Upper lobe of right lung (tissue), 1 donor: ENCODE data around the gene RAP1GDS1. TPM values are rescaled to one million over a fixed set of nuclear protein-coding genes. Genes with fewer than 3 reads are reported as not detected.

Source experiments
- ATAC-seq: fragments of 200-7000 bp; cut with Tn5 transposase; one replicate; pipeline ENCODE4 v1.9.1; 2020; ENCODE audit warnings: mild to moderate bottlenecking, moderate library complexity
- DNase-seq: peaks from one replicate; pipeline ENCODE4 v3.0.0-alpha.2; 2020
- H3K27ac ChIP-seq: fragments of 200-600 bp; one replicate; pipeline ENCODE4 v1.8.0; 2022
- H3K27me3 ChIP-seq: fragments of 200-600 bp; one replicate; pipeline ENCODE4 v1.8.0; 2022; ENCODE audit warnings: mild to moderate bottlenecking
- H3K36me3 ChIP-seq: fragments of 200-600 bp; one replicate; pipeline ENCODE4 v1.8.0; 2022
- H3K4me1 ChIP-seq: fragments of 200-600 bp; one replicate; pipeline ENCODE4 v1.8.0; 2022
- H3K4me3 ChIP-seq: fragments of 200-600 bp; one replicate; pipeline ENCODE4 v1.8.0; 2022; ENCODE audit warnings: mild to moderate bottlenecking
- H3K9me3 ChIP-seq: fragments of 200-600 bp; one replicate; pipeline ENCODE4 v1.8.0; 2022
- intact Hi-C: fragments of 100-400 bp; cut with DNase I; formaldehyde crosslinking; loops from one replicate; pipeline ENCODE4 v1.11.0; 2022
- total RNA-seq: library from RNA; stranded (reverse); fragmentation: NEBNext Ultra II Directional; extraction: Animal tissue kit (Norgen Biotek cat#: 25700); gene quantifications from one replicate; pipeline ENCODE4 v1.2.1, GENCODE V29; 2021
- TF ChIP-seq, protein P1 (sequence below): fragments of 200-600 bp; IDR thresholded peaks from one replicate; pipeline ENCODE4 v1.8.0; 2022; ENCODE audit warnings: antibody characterized with exemption
- donor health status: DM: no; HTN: yes; CAD: no; lungs with severe emphysema.

The RAP1GDS1 gene
- total RNA-seq, 1 donor from 2014 or later, result 39.1 TPM

DNA sequence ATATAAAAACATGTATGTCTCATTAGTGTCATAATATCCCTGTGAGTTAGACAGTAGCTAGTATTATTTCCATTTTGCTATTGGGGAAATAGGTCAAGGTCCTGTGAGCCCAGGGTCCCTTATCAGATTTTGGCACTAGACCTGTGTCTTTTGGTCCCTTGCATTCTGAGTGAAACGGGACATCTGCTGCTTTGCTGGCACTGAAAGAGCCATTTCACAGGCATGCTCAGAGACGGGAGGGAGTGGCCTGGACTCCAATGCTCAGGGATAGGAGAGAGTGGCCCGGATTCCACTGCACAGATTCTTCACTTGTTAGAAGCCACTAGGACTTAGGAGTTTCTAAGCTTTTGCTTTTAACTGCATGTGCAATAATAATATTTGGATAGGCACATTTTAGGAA, 220.0 kb downstream of the RAP1GDS1 start:
- no peak overlapping the region for H3K4me3 ChIP-seq
- intact Hi-C loops, result no loop called here
- DNase-seq, result no peak
- TF ChIP-seq, protein P1, sequence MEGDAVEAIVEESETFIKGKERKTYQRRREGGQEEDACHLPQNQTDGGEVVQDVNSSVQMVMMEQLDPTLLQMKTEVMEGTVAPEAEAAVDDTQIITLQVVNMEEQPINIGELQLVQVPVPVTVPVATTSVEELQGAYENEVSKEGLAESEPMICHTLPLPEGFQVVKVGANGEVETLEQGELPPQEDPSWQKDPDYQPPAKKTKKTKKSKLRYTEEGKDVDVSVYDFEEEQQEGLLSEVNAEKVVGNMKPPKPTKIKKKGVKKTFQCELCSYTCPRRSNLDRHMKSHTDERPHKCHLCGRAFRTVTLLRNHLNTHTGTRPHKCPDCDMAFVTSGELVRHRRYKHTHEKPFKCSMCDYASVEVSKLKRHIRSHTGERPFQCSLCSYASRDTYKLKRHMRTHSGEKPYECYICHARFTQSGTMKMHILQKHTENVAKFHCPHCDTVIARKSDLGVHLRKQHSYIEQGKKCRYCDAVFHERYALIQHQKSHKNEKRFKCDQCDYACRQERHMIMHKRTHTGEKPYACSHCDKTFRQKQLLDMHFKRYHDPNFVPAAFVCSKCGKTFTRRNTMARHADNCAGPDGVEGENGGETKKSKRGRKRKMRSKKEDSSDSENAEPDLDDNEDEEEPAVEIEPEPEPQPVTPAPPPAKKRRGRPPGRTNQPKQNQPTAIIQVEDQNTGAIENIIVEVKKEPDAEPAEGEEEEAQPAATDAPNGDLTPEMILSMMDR, result no peak
- no peak overlapping the region for H3K27ac ChIP-seq
- H3K36me3 ChIP-seq, result no peaks in the 10 kb centered on the region
- no peaks in the 10 kb centered on the region for H3K27me3 ChIP-seq
- no peaks in the 10 kb centered on the region for H3K9me3 ChIP-seq
- peak; percentile 52 for ATAC-seq
- no peaks in the 10 kb centered on the region for H3K4me1 ChIP-seq

- no peaks in the 10 kb centered on the region for H3K36me3 ChIP-seq
- no peak overlapping the region for H3K4me3 ChIP-seq
- H3K4me1 ChIP-seq, result no peaks in the 10 kb centered on the region
- TF ChIP-seq, protein P1, result no peak
- H3K27me3 ChIP-seq, result no peaks in the 10 kb centered on the region
- no peak for ATAC-seq
- no peaks in the 10 kb centered on the region for H3K9me3 ChIP-seq
- no peak for DNase-seq
- H3K27ac ChIP-seq, result no peak overlapping the region
- intact Hi-C loops, result no loop called here
These were observed 221.3 kb downstream of the RAP1GDS1 start for GRCh38 chr4:98482503-98482846.

GRCh38 chr4:98482847-98483806, 221.9 kb downstream of the RAP1GDS1 start:
- TF ChIP-seq, protein P1, result no peak
- H3K27me3 ChIP-seq, result no peaks in the 10 kb centered on the region
- no peak for DNase-seq
- ATAC-seq, result no peak
- no peak overlapping the region for H3K4me3 ChIP-seq
- no peaks in the 10 kb centered on the region for H3K36me3 ChIP-seq
- H3K9me3 ChIP-seq, result no peaks in the 10 kb centered on the region
- no peaks in the 10 kb centered on the region for H3K4me1 ChIP-seq
- intact Hi-C loops, result no loop called here
- H3K27ac ChIP-seq, result no peak overlapping the region

DNA sequence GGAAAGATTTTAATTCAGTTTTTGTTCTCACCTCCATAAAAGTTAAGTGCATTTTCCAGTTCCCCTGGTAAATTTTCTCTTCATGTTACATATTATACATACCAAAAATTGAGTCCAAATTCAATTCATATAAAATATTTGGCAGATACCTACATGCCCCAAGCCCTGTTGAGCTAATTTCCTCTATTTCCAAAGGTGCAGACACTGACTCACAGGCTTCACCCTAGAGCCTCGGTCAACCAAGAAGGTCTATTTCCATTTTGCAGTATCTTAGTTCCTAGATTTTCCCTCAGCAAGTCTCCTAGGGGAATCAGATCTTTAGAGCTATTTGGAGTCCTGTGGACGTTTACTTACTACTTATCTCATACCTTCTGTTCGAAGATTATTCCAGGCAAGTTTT, 222.8 kb downstream of the RAP1GDS1 start:
- DNase-seq (no peak), ATAC-seq (no peak)
- no peaks in the 10 kb centered on the region for H3K27me3 ChIP-seq
- no peaks in the 10 kb centered on the region for H3K9me3 ChIP-seq
- intact Hi-C loops, result no loop called here
- H3K4me1 ChIP-seq, result no peaks in the 10 kb centered on the region
- TF ChIP-seq, protein P1, result no peak
- H3K27ac ChIP-seq, result no peak overlapping the region
- no peak overlapping the region for H3K4me3 ChIP-seq
- no peaks in the 10 kb centered on the region for H3K36me3 ChIP-seq

DNA sequence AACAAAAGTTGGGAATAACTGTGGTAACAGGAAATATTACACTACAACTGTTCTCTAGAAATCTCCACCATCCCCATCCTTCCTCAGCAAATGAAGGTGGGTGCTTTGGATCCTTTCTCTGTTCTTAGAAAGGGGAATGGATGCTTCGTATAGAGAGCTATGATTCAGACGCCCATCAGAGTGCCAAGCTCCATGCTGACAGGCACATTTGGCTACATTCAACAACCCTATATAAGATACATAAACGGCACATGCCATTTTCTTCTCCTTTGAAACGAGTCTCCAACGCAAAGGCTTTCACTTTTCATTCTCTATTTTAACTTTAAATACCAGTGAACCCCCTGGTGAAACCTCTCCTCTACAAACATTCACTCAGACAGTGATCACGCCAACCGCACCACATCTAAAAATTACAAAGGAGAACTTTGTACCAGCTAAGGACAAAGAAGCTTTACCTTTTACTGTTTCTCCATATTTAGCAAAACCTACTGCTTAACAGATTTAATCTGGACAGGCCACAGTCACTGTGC, 224.7 kb downstream of the RAP1GDS1 start:
- no peak for ATAC-seq
- no peaks in the 10 kb centered on the region for H3K27me3 ChIP-seq
- no peaks in the 10 kb centered on the region for H3K36me3 ChIP-seq
- H3K27ac ChIP-seq, result no peak overlapping the region
- H3K4me1 ChIP-seq, result no peaks in the 10 kb centered on the region
- intact Hi-C loops, result no loop called here
- DNase-seq, result no peak
- H3K4me3 ChIP-seq, result no peak overlapping the region
- H3K9me3 ChIP-seq, result no peaks in the 10 kb centered on the region
- TF ChIP-seq, protein P1, result no peak
